ENCODE data around the gene RNU6-9.

RNU6-9 gene

GRCh38 chr19:863315-863620 is 30.0 kb upstream of the RNU6-9 start:
- no peak for DNase-seq
- Histone ChIP-seq H3K4me2 (ENCODE audit: low read depth, low read length) (peak overlapping the region; percentile 94), H4K20me1 (ENCODE audit: insufficient read depth, low read length) (0 out of 2 replicates have a peak, but pooled peaks cover 3% of the 10 kb centered on the region), H2AFZ (ENCODE audit: low read length) (0 out of 2 replicates have a peak overlapping the region, but pooled peaks have one; percentile 78), H3K27ac (ENCODE audit: low read length) (no peak overlapping the region), H3K4me1 (ENCODE audit: low read length) (peaks cover 5% of the 10 kb centered on the region), H3K4me3 (ENCODE audit: low read length) (peak overlapping the region; percentile 48), H3F3A (ENCODE audit: insufficient read depth, low read length) (peaks cover 7% of the 10 kb centered on the region; the same call in 1 of the 2 replicates), H3K27me3 (replicated peaks; ENCODE audit: insufficient read depth, low read length) (peaks cover 23% of the 10 kb centered on the region), H3K79me2 (ENCODE audit: low read length) (no peaks in the 10 kb centered on the region), H3K9me2 (replicated peaks; ENCODE audit: insufficient read depth, low read length) (no peaks in the 10 kb centered on the region), H3K36me3 (replicated peaks; ENCODE audit: insufficient read depth, low read length) (no peaks in the 10 kb centered on the region), H3K9me3 (replicated peaks; ENCODE audit: insufficient read depth, low read length) (no peaks in the 10 kb centered on the region), H3K9ac (ENCODE audit: low read length) (no peak overlapping the region)
- no peak for TF ChIP-seq EZH2phosphoT487 (IDR thresholded peaks at IDR 0.05; ENCODE audit: low read length)
- no peak for TF ChIP-seq EZH2 (optimal IDR thresholded peaks at IDR 0.05; ENCODE audit: low read depth, low read length)
- no peak for TF ChIP-seq CTCF (IDR thresholded peaks at IDR 0.05; ENCODE audit: low read length)

- H3F3A ChIP-seq (ENCODE audit: insufficient read depth, low read length): peaks cover 7% of the 10 kb centered on the region; the same call in 1 of the 2 replicates
- H3K4me3 ChIP-seq (ENCODE audit: low read length): no peak overlapping the region
- H3K36me3 ChIP-seq (replicated peaks; ENCODE audit: insufficient read depth, low read length): no peaks in the 10 kb centered on the region
- no peak overlapping the region for H2AFZ ChIP-seq (ENCODE audit: low read length)
- H3K4me2 ChIP-seq (ENCODE audit: low read depth, low read length): no peak overlapping the region
- H3K9me2 ChIP-seq (replicated peaks; ENCODE audit: insufficient read depth, low read length): no peaks in the 10 kb centered on the region
- H3K4me1 ChIP-seq (ENCODE audit: low read length): peaks cover 5% of the 10 kb centered on the region
- no peak overlapping the region for H3K9ac ChIP-seq (ENCODE audit: low read length)
- H3K27me3 ChIP-seq (replicated peaks; ENCODE audit: insufficient read depth, low read length): peaks cover under 1% of the 10 kb centered on the region; the same call in 1 of the 2 replicates
- H3K9me3 ChIP-seq (replicated peaks; ENCODE audit: insufficient read depth, low read length): no peaks in the 10 kb centered on the region
- DNase-seq: no peak
- TF ChIP-seq EZH2phosphoT487 (IDR thresholded peaks at IDR 0.05; ENCODE audit: low read length) (no peak), CTCF (IDR thresholded peaks at IDR 0.05; ENCODE audit: low read length) (no peak), EZH2 (optimal IDR thresholded peaks at IDR 0.05; ENCODE audit: low read depth, low read length) (no peak)
- H3K79me2 ChIP-seq (ENCODE audit: low read length): no peaks in the 10 kb centered on the region
- 0 out of 2 replicates have a peak, but pooled peaks cover 3% of the 10 kb centered on the region for H4K20me1 ChIP-seq (ENCODE audit: insufficient read depth, low read length)
- H3K27ac ChIP-seq (ENCODE audit: low read length): no peak overlapping the region
Observed at GRCh38 chr19:866769-867300, 26.4 kb upstream of the RNU6-9 start.

- H3K79me2 ChIP-seq (ENCODE audit: low read length): no peaks in the 10 kb centered on the region
- no peak overlapping the region for H3K4me2 ChIP-seq (ENCODE audit: low read depth, low read length)
- no peaks in the 10 kb centered on the region for H3K27me3 ChIP-seq (replicated peaks; ENCODE audit: insufficient read depth, low read length)
- no peak overlapping the region for H3K9ac ChIP-seq (ENCODE audit: low read length)
- no peaks in the 10 kb centered on the region for H3K9me2 ChIP-seq (replicated peaks; ENCODE audit: insufficient read depth, low read length)
- no peak overlapping the region for H2AFZ ChIP-seq (ENCODE audit: low read length)
- H3K4me1 ChIP-seq (ENCODE audit: low read length): peaks cover 10% of the 10 kb centered on the region
- no peak overlapping the region for H3K4me3 ChIP-seq (ENCODE audit: low read length)
- H3K27ac ChIP-seq (ENCODE audit: low read length): no peak overlapping the region
- H3F3A ChIP-seq (ENCODE audit: insufficient read depth, low read length): peaks cover 11% of the 10 kb centered on the region
- H3K9me3 ChIP-seq (replicated peaks; ENCODE audit: insufficient read depth, low read length): no peaks in the 10 kb centered on the region
- TF ChIP-seq EZH2phosphoT487 (IDR thresholded peaks at IDR 0.05; ENCODE audit: low read length): no peak
- TF ChIP-seq CTCF (IDR thresholded peaks at IDR 0.05; ENCODE audit: low read length): no peak
- no peak for TF ChIP-seq EZH2 (optimal IDR thresholded peaks at IDR 0.05; ENCODE audit: low read depth, low read length)
- H4K20me1 ChIP-seq (ENCODE audit: insufficient read depth, low read length): 0 out of 2 replicates have a peak, but pooled peaks cover 3% of the 10 kb centered on the region
- H3K36me3 ChIP-seq (replicated peaks; ENCODE audit: insufficient read depth, low read length): no peaks in the 10 kb centered on the region
- no peak for DNase-seq
Observed at GRCh38 chr19:867301-867793, 25.9 kb upstream of the RNU6-9 start.
